HG02610 (cell line): ENCODE results near the gene SLC4A5.
"Not testable (repeated sequence)": the region's sequence is repeated elsewhere in the genome, so short reads cannot be mapped to it uniquely, and the experiment has no call there.

ENCODE experiments used
- ATAC-seq: cut with Tn5 transposase; IDR thresholded peaks from one replicate; pipeline ENCODE4 v1.9.1; 2021; ENCODE audit warnings: mild to moderate bottlenecking, moderate library complexity; ENCODE audit not compliant: unreplicated experiment

SLC4A5 gene

DNA sequence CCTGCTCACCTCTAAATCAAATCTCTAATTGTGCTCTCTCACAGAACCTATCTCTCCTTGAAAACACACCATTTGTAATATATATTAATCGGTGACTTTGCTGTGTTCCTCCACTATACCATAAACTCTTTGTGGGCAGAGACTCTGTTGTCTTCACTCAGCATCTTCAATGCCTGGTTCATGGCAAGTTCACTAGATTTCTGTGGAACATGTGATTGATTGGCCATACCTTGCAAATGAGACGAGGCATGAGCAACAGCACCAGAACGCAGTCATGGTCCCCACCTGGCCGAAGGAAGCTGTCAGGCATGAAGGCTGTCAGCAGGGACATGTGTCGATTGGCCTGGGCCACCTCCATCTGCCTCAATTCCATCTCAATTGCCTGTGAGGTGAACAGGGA lies 25.3 kb upstream of the SLC4A5 start:
- ATAC-seq = no peak

DNA sequence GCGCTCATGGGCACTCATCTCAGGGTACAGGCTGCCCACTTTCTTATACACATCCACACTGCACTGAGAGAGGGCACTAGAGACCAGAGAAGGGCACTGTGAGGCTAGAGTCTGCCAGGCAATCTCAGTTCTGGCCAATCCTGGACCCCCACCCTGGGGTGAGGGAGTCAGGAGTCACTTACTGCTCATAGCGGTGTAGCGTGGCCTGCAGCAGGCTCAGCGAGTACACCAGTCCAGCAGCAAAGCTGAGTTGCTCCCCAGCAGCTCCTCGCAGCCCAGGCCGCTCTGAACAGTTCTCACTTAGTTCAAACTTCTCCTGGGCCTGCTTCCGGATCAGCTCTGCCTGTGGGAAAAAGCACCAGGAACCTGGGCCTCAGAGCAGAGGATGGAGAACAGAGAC lies 24.6 kb upstream of the SLC4A5 start:
- no peak for ATAC-seq

DNA sequence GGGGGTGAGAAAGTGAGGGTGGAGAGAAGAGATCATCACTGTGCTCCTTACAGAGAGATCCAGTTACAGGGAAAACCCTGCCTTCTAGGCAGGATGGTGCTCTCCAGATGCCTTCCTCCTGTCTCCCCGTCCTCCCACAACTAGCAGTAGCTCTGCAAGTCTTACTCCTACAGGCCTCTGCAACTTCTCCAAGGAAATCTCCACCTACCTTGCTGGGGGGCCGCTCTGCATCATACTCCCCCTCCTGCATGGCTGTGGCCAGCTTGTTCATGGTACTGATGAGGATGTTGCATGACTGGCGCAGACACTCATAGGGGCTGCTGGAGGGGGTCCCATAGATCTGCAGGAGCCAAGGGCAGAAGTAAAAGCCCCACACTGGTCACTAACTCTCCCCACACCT lies 22.8 kb upstream of the SLC4A5 start:
- ATAC-seq = no peak

DNA sequence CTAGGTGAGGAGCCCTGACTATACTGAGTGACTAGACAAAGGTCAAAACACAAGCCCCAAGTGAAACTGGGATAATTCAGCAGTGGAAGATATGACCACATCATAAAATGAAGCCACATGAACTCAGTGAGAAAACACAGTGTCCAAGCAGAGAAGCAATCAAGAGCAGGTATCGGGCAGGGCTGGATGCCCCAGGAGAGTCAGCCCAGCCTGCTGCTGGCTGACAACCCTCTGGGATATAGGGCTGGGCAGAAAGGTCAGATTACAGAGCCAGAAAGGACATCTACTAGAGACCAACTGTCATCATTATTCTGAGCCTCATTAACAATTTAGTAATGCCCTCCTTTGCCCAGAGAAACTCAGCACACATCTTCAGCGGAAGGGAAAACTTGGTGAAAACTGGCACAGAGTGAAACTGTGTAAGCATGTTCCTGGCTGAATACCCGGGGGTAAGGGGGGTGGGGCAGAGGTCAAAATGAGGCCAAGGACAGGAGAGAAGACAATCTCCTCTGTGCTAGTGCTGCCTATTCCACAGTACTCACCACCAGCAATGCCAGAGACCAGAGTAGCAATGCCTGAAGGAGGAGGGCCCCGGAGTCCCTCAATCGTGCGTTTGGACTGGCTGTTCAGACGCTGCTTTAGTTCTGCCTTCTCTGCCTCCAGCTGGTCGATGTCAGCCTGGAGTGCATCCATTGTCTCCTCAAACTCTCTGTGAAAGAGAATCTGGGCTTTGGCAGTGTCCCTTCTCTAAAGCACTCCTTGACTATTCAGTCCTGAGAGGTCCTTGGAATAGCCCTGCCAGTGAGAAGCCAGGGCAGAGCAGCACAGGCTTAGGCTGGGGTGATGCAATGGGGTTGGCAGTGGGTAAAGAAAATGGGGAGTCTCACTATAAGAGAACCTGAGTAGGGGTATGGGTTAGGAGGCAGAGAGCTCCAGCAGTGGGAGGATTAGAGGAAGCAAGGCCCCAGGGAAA lies 21.6 kb upstream of the SLC4A5 start:
- ATAC-seq = no peak

DNA sequence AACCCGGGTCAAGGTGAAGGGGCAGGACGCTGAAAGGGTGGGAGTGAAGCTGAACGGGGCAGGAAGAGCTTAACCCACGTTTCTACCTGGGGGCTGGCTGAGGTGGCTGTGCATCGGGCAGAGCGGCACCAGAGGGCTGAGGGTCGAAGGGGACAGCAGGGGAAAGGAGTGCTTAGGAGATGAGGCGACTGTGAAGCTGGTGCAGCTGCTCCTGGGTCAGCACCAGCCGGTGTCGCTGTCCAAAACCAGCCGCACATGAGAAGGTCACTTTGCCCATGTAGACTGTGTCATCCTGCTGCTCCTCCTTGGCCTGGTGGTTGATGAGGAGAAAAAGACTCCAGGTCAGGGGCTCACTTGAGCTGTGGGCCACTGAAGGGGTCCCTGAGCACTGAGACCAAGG lies 18.1 kb upstream of the SLC4A5 start:
- no peak for ATAC-seq

DNA sequence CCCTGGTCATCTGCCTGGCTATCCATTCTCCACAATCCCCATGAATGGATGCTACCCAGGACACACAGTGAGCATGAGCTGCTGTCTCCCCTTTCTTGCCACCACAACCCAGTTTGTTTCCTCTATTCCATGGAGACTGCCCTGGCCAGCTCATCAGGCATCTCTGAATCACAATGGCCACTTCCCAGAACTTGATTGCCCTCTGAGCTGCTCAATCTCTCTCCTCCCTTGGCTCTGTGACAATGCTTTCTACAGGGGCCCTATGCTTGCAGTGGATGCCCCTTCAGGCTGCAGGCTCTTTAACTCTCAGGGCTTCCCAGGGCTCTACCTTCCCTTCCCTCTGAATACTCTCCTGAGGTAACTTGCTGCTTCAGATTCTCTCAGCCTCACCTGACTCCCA lies 14.4 kb upstream of the SLC4A5 start:
- no peak for ATAC-seq

DNA sequence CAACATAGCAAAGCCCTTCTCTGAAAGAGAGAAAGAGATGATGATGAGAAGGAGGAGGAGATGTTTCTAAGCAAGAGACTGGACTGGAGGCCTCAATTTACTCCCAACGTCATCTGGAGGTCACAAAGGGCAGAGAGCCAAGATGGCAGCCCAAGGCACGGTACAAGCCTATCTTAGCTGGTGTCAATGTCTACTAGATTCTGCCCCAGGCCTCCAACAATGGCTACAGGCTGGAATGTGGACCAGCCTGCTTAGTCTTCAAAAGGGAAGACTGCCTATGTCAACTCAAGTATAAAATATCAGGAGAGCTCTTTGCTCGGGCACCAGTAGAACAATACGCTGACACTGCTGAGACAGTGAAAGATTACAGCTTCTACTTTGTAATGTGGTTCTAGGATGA lies 6.7 kb upstream of the SLC4A5 start:
- no peak for ATAC-seq

DNA sequence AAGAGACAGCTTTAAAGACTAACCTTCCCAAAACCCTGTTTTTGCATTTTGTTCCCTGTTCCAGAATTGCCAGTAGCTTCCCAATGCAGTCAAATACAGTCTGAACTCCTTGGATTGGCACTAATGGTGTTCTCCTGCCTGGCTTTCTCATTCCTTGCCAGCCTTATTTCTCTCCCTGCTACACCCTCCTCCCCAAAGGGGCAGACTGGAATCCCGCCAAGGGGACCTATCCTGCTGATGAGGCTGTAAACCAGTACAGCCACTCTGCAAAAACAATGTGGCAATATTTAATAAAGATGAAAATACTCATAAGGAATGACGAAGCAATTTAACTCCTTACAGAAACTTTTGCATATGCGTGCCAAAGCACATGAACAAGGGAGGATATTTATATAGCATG lies 4.5 kb upstream of the SLC4A5 start:
- ATAC-seq = no peak

DNA sequence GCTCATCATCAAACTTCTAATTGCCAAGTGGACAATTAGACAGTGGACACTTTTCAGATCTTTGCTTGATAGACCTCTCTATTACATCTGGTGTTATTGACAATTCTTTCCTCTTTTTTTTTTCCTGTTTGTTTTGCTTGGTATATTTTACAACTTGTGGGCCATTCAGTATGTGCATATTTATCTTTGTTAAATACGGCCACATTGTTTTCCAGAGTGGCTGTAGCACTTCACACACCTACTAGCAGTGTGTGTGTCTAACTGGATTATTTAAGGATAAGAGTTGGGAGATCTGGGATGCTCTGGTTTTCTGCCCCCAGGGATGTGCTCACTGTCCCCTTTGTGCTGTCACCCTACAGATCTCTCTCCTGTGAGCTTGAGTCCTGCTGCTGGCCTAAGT lies 4.1 kb upstream of the SLC4A5 start:
- no peak for ATAC-seq

DNA sequence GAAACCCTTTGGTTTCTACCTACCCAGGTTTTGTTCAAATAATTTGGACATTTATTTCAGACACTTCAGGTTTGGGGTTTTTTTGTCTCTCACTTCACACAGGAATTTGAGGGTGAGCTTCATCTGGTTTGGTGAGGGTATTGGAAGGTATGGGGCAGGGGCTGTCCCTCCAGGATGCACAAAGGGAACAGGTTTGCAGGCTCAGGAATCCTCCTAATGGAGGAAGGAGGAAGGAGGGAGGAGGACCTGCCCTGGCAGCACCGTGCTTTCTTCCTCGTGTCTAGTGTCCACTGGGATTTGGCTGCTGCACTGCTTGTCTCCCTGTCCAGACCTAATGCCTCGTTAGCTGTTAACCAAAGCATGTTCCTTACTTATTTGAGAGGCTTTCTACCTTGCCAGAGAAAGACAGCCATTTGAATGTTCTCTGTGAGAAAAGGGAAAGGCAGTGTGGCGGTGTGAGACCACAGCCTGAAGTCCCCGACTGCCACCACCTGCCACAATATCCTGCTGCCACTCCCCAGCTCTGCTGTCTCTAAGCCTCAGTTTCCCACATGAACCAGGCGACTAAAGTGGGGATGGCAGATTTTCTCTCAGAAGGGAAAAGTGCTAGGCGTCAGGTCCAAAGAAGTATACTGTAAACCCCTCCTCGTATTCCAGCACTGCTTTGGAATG lies 2.2 kb upstream of the SLC4A5 start:
- no peak for ATAC-seq

DNA sequence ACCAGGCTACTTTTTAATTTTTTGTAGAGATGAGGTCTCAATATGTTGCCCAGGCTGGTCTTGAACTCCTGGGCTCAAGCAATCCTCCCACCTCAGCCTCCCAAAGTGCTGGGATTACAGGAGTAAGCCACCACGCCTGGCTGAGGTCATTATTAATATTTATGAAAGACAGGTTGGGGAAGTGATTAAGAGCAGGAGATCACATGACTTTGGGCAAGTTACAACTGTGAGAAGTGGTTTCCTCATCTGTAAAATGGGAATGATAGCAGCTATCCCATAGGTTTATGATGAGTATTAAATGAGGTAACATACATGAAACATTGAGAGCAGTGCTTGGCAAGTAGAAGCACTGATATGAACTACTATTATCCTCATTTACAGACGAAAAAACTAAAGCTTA lies 7.0 kb downstream of the SLC4A5 start:
- ATAC-seq = not testable (repeated sequence)

DNA sequence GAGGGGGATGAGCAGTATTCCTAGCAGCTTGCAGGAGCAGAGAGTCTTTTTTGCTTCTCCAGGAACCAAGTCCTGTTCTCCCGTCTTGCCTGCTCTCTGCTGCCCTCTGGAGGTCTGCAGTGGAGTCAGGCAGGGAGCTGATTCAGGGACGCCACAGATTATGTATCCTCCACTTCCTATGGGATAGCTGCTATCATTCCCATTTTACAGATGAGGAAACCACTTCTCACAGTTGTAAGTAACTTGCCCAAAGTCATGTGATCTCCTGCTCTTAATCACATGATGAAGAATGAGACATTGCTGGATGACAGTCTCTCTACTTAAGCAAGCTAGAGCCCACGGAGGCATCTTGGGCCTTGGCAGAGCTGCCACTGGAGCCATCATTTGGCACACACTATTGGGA lies 8.3 kb downstream of the SLC4A5 start:
- ATAC-seq = no peak

DNA sequence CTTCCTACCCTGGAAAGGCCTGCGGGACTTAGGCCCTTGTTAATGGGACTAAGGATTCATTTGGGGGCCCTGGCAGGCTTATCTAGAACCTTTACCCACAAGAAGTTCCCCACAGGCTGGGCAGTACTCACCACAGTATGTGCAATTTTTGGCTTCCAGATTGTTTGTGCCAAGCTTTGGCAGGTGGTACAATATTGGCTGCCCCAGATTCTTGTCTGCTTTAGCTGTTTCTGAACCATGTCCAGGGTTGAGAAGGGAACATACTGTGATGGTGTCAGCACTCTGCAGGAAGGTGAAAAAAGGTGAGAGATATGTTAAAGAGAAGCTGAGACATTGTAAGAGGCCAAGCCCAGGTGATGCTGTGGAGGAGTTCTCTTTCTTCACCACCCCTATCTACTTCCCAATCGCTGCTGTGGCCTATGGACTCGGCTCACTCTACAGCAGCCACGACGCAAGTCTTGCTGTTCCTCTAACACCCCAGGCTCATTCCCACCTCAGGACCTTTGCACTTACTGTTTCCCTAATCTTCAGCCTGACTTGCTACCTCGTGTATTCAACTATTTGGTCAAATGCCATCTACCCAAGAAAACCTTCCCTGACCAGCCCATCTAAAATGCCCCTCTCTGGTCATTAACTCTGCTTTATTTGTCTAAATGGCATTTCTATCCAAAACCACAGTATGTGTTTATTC lies 9.2 kb downstream of the SLC4A5 start:
- ATAC-seq = no peak

DNA sequence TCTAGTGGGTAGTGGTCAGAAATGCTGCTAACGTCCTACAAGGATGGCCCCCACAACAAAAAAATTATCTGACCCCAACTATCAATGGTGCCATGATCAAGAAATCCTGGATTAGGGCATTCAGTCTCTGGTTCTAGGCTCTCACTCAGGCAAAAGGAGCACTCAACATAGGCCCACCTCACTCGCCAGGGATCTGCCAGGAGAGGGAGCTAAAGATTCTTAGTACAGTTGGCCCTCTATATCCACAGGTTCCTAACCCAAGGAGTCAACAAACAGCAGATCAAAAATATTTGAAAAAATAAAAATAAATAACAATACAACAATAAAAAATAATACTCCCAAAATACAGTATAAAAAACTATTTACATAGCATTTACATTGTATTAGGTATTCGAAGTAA lies 10.0 kb downstream of the SLC4A5 start:
- no peak for ATAC-seq

DNA sequence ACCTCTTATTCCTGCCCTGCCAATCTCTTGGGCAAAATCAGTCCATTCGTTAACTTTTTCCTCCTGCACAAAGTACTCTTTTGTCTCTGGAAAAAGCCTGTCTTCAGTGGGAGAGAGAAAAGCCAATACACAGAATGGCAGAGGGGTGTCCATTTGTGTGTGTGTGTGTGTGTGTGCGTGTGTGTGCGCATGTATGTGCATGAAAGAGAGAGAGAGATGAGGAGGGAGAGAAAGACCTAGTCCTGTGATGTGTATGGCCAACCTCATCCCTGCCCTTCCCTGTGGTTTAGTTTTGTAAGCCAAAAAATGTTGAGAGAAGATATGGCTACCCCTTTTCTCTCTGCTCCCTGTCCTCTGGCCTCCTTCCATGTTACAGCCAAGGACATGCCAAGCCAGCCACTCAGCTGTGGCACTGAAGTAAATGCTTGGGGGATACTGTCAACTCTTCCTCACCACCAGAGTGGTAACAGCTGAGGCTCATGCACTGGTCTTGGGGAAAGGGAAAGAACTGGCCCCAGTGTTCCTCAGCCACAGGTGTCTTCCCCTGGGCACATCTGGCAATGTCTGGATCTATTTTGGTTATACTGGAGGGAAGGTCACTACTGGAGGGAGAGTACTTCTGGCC lies 10.6 kb downstream of the SLC4A5 start:
- no peak for ATAC-seq

DNA sequence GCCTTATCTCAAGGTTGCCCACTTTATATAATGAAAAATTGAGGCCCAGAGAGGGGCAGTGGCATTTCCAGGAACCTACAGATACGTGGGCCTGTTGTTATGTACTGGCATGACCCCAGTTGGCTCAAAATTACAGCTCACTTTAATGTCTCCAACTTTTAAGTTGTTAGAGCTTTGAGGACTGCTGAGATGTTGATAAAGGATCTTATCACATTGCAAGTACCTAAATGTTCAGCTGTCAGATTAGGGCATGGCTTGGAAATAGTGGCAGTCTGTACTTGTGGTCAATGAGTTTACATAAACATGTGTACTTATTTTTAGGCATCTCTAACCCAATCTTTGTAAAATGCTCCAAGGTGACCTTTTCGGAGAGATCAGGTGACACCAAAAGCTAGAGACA lies 14.6 kb downstream of the SLC4A5 start:
- no peak for ATAC-seq

DNA sequence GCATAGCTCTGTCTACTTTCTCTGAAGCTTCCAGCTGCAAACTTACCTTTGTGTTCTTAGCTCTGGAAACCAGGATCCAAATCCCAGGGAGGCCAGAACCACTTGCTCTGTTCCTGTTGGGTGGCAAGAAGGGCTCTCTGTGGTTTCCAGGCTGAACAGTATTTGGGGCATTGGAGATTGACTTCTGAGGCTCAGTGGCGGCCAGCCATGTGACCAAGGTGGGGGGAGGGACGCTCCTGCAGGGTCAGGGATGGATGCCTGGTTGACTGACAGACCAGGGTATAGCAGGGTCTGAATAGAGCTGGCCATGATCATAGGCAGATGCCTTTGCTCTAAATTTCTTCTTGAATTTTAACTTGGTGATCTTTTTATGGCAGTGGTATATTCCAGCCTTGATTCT lies 15.1 kb downstream of the SLC4A5 start:
- ATAC-seq = no peak

DNA sequence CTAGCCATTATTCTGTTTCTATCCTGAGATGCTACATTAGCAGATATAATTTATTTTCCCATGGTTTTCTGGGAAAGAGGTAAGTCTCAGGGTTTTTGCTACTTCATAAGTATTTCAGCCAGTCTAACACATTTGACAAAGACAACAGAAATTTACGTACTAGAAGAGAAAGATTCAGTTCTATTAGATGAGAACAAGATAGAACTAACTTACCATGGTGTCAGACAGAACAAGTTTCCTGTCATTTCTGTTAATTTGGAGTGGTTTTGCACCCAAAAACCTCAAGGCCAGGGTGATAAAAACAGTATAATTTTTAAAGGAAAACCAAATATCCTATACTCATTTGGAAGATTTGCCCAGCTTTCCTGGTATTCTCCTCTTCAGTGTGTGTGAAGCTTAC lies 15.6 kb downstream of the SLC4A5 start:
- ATAC-seq = no peak

DNA sequence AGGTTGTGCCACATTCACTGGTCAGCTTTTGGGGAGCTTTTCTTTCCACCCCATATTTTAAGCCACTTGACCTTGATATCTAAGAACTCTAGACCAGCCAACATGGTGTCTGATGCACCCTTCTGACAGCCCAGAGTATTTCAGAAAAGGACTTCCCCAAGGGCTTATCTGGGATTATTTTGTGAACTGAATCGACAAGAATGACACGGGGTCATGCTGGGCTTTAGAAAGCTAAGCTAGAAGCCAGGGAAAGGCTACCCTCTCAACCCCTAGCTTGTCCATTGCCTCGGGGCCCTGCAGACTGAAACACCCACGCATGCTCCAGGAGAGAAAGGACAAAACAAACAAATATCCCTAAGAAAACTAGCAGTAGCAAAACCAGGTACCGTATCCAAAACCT lies 16.0 kb downstream of the SLC4A5 start:
- no peak for ATAC-seq

DNA sequence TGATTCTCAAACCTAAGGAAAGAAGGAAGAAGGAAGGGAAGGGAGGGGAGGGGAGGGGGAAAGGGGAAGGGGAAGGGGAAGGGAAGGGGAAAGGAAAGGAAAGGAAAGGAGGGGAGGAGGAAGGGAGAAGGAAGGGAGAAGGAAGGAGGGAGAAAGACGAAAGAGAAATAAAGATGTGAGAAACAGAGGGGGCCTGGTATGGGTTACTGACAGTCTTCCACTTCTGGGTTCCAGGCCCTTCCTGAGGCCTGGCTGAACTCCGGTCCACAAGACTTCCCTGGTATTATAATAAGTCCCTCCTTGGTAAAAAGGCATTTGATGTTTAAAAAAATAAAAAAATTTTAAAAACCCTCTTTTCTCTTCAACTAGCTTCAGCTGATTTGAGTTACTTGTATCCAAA lies 17.4 kb downstream of the SLC4A5 start:
- ATAC-seq = no peak

DNA sequence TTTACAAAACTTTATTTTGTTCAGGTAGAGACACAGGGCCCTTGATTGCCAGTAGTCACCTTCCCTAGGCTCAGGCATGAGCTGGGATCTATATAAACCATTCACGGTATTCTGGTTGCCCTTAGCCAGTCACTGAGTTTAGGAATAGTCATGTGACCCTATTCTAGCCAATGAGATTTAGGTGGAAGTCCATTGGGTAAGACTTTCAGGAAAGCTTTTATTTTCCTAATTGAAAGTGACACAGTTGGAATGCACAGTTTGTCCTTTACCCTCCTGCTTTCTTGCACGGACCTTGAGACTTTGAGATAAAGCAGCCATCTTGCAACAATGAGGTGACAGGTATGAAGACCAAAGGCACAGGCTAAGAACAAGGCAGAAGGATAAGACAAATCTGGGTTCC lies 21.5 kb downstream of the SLC4A5 start:
- no peak for ATAC-seq
